ENCODE data around the gene PPP1R26. TPM values are rescaled to one million over a fixed set of nuclear protein-coding genes. Genes with fewer than 3 reads are reported as not detected.

The PPP1R26 gene
- total RNA-seq, 1 experiment from 2014 or later, result 32.0 TPM

DNA sequence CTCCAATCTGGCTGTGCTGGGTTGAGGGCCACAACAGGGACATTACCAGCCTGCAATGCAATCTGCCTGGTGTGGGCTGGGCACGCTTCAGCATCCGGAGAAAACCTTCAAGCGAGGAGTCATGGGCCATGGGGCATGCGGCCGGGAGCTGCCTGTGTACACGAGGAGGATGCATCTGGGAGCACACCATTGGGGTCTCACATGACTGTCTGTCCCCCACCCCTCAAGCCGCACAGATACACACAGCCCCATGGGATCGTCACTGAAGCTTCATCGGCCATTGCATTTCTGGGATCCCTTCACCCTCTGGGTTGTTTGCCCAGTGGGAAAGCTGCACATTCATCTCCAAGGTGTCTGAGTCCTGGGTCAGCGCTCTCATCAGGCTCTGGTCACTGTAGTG lies 51.5 kb downstream of the PPP1R26 start:
- Histone ChIP-seq H3K9ac (ENCODE audit: low read length) (no peak overlapping the region), H3K27ac (ENCODE audit: low read depth, low read length) (no peak overlapping the region), H2AFZ (ENCODE audit: low read depth, low read length, poor library complexity, severe bottlenecking) (no peak overlapping the region), H3K9me3 (ENCODE audit: control insufficient read depth in 1 of 2, insufficient read depth in 1 of 2, low read depth in 1 of 2, low read length in 2 of 2) (no peaks in the 10 kb centered on the region), H3K4me3 (replicated peaks in 1 of 2; ENCODE audit: low read depth in 1 of 2, low read length in 2 of 2) (no peak overlapping the region), H3K27me3 (ENCODE audit: insufficient read depth, low read length) (no peaks in the 10 kb centered on the region), H3K36me3 (ENCODE audit: control insufficient read depth in 1 of 2, insufficient read depth in 2 of 2, low read length in 2 of 2) (no peaks in the 10 kb centered on the region), H3K9me2 (ENCODE audit: insufficient read depth) (no peaks in the 10 kb centered on the region), H3K4me2 (ENCODE audit: low read length) (no peak overlapping the region), H3K4me1 (ENCODE audit: control insufficient read depth in 1 of 2, insufficient read depth in 2 of 2, low read length in 2 of 2) (peaks cover 0 to 9% of the 10 kb centered on the region in 2 experiments; a peak in 3 of 4 replicates), H3K79me2 (ENCODE audit: insufficient read depth, low read length) (no peaks in the 10 kb centered on the region), H4K20me1 (ENCODE audit: insufficient read depth) (no peaks in the 10 kb centered on the region)
- TF ChIP-seq EZH2 (IDR thresholded peaks at IDR 0.05), result no peak
- TF ChIP-seq ZFX (IDR thresholded peaks at IDR 0.05), result no peak
- no peak for TF ChIP-seq SP1 (IDR thresholded peaks at IDR 0.05; ENCODE audit: low read depth)
- no peak for TF ChIP-seq SRF (IDR thresholded peaks at IDR 0.05; ENCODE audit: low read depth)
- no peak for TF ChIP-seq JUND (IDR thresholded peaks at IDR 0.05)
- no peak for TF ChIP-seq ELF1 (IDR thresholded peaks at IDR 0.05; ENCODE audit: borderline replicate concordance, low read depth)
- TF ChIP-seq EGR1 (IDR thresholded peaks at IDR 0.05; ENCODE audit: low read depth), result no peak
- TF ChIP-seq SIN3A (IDR thresholded peaks at IDR 0.05; ENCODE audit: low read depth), result no peak
- TF ChIP-seq, protein P1, sequence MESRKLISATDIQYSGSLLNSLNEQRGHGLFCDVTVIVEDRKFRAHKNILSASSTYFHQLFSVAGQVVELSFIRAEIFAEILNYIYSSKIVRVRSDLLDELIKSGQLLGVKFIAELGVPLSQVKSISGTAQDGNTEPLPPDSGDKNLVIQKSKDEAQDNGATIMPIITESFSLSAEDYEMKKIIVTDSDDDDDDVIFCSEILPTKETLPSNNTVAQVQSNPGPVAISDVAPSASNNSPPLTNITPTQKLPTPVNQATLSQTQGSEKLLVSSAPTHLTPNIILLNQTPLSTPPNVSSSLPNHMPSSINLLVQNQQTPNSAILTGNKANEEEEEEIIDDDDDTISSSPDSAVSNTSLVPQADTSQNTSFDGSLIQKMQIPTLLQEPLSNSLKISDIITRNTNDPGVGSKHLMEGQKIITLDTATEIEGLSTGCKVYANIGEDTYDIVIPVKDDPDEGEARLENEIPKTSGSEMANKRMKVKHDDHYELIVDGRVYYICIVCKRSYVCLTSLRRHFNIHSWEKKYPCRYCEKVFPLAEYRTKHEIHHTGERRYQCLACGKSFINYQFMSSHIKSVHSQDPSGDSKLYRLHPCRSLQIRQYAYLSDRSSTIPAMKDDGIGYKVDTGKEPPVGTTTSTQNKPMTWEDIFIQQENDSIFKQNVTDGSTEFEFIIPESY (IDR thresholded peaks at IDR 0.05; ENCODE audit: extremely low read depth, insufficient replicate concordance, low read length), result no peak
- TF ChIP-seq, protein P2, sequence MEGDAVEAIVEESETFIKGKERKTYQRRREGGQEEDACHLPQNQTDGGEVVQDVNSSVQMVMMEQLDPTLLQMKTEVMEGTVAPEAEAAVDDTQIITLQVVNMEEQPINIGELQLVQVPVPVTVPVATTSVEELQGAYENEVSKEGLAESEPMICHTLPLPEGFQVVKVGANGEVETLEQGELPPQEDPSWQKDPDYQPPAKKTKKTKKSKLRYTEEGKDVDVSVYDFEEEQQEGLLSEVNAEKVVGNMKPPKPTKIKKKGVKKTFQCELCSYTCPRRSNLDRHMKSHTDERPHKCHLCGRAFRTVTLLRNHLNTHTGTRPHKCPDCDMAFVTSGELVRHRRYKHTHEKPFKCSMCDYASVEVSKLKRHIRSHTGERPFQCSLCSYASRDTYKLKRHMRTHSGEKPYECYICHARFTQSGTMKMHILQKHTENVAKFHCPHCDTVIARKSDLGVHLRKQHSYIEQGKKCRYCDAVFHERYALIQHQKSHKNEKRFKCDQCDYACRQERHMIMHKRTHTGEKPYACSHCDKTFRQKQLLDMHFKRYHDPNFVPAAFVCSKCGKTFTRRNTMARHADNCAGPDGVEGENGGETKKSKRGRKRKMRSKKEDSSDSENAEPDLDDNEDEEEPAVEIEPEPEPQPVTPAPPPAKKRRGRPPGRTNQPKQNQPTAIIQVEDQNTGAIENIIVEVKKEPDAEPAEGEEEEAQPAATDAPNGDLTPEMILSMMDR (IDR thresholded peaks at IDR 0.05 in 2 of 3, conservative IDR thresholded peaks at IDR 0.05 in 1 of 3; ENCODE audit: borderline replicate concordance in 1 of 3, insufficient read depth in 1 of 3, low read depth in 2 of 3, low read length in 2 of 3), result no peak
- TF ChIP-seq FOSL1 (IDR thresholded peaks at IDR 0.05; ENCODE audit: low read depth), result no peak
- TF ChIP-seq ZNF274 (IDR thresholded peaks at IDR 0.05; ENCODE audit: low read depth, low read length), result no peak
- no peak for TF ChIP-seq POLR2AphosphoS5 (IDR thresholded peaks at IDR 0.05; ENCODE audit: low read depth, low read length)
- no peak for TF ChIP-seq CEBPB (IDR thresholded peaks at IDR 0.05; ENCODE audit: low read depth)
- TF ChIP-seq POLR2A (IDR thresholded peaks at IDR 0.05; ENCODE audit: borderline replicate concordance, extremely low read depth, insufficient read depth, insufficient read length), result no peak
- TF ChIP-seq TCF7L2 (IDR thresholded peaks at IDR 0.05; ENCODE audit: borderline replicate concordance, extremely low read depth, insufficient read depth, insufficient read length), result no peak
- TF ChIP-seq, protein P3, sequence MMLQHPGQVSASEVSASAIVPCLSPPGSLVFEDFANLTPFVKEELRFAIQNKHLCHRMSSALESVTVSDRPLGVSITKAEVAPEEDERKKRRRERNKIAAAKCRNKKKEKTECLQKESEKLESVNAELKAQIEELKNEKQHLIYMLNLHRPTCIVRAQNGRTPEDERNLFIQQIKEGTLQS (IDR thresholded peaks at IDR 0.05), result no peak
- TF ChIP-seq CBX3 (IDR thresholded peaks at IDR 0.05; ENCODE audit: low read depth), result no peak
- no peak for TF ChIP-seq RAD21 (IDR thresholded peaks at IDR 0.05; ENCODE audit: low read depth)
- ChIA-PET POLR2A (no interaction called here), CTCF (no interaction called here), RAD21 (ENCODE audit: low non-redundant PET in 1 of 2, low total read pairs in 2 of 2, uncharacterized antibody in 2 of 2, unreplicated experiment in 2 of 2) (no interaction called here)
- ATAC-seq (no peak), DNase-seq (ENCODE audit: low read depth, low spot score) (no peak)
- intact Hi-C loops (cut with micrococcal nuclease), result no loop called here
- BruUV-seq (replicated peaks), result no TSS peak

All from HCT116 (cell line).